22Rv1 (cell line): ENCODE measurements around the gene LNPEP.

Experiments
- CTCF ChIP-seq: fragments of 450-650 bp; IDR thresholded peaks from 2 replicates; pipeline ENCODE4 v1.5.1; 2017; ENCODE audit warnings: mild to moderate bottlenecking
- ZFX ChIP-seq: fragments of 450-650 bp; IDR thresholded peaks from 2 replicates; pipeline ENCODE4 v1.6.1; 2017; ENCODE audit warnings: antibody characterized with exemption, borderline replicate concordance

- TF ChIP-seq CTCF (no peak), ZFX (no peak)
These were observed 74.7 kb downstream of the LNPEP start for GRCh38 chr5:97010606-97011005.
